Progenitor cell of endocrine pancreas (in vitro differentiated cells): ENCODE data around the gene MRPL20. TPM values are rescaled to one million over a fixed set of nuclear protein-coding genes. Genes with fewer than 3 reads are reported as not detected.
A peak's percentile ranks its signal among the peaks of the same experiment; 100 is the strongest.

ENCODE experiments used
- DNase-seq: peaks from one replicate; pipeline ENCODE4 v3.0.0; 2021; ENCODE audit warnings: low spot score; ENCODE audit not compliant: unreplicated experiment
- H3K27ac Mint-ChIP-seq: 2 replicates; pipeline ENCODE4 v1.8.0; 2021; ENCODE audit warnings: mild to moderate bottlenecking, moderate library complexity, mixed read lengths
- H3K27me3 Mint-ChIP-seq: 2 replicates; pipeline ENCODE4 v1.8.0; 2021; ENCODE audit warnings: mixed read lengths
- H3K36me3 Mint-ChIP-seq: 2 replicates; pipeline ENCODE4 v1.8.0; 2022; ENCODE audit warnings: mixed read lengths; ENCODE audit not compliant: insufficient read depth
- H3K4me1 Mint-ChIP-seq: 2 replicates; pipeline ENCODE4 v1.8.0; 2021; ENCODE audit warnings: low read depth, mixed read lengths
- H3K4me3 Mint-ChIP-seq: 2 replicates; pipeline ENCODE4 v1.8.0; 2021; ENCODE audit warnings: low read depth, mild to moderate bottlenecking, moderate library complexity, mixed read lengths
- H3K9me3 Mint-ChIP-seq: 2 replicates; pipeline ENCODE4 v1.8.0; 2021; ENCODE audit warnings: low read depth, mixed read lengths
- total RNA-seq: library from RNA; stranded (reverse); gene quantifications from 2 replicates; pipeline ENCODE4 v1.2.1, GENCODE V29; 2021
- TF ChIP-seq, protein P1 (sequence below): fragments of 200-600 bp; sonication (generic); IDR thresholded peaks from one replicate; pipeline ENCODE4 v1.5.0; 2021; ENCODE audit warnings: antibody characterized with exemption, mild to moderate bottlenecking; ENCODE audit not compliant: unreplicated experiment

Gene MRPL20
- total RNA-seq, 1 donor from 2014 or later: 109 TPM

DNA sequence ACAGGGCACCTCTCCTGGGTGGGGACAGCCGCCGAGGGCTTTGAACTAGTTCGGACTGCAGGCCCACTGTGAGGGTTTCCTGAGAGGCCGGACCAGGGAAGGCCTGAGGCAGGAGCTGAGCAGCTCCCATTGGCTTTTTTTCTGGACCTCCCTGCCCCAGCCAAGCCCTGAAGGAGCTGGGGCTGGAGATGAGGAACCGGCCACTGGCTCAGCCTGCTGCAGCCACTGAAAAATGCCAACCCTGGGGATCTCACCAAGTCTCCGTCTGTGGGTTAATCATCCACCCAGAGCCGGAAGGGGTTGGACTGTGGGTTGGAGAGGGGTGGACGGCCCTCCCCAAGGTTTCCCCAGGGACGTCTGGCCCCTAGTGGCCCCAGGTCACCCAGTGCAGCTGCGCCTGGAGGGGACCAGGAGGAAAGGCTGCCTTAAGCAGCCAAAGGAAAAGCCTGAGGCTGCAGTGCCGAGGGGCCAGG lies 30.8 kb upstream of the MRPL20 start:
- H3K27ac Mint-ChIP-seq: peak overlapping the region; percentile 41
- no peak overlapping the region for H3K4me3 Mint-ChIP-seq
- H3K4me1 Mint-ChIP-seq: peaks cover 16% of the 10 kb centered on the region
- peaks cover 1% of the 10 kb centered on the region for H3K36me3 Mint-ChIP-seq
- H3K27me3 Mint-ChIP-seq: no peaks in the 10 kb centered on the region
- H3K9me3 Mint-ChIP-seq: no peaks in the 10 kb centered on the region
- TF ChIP-seq, protein P1, sequence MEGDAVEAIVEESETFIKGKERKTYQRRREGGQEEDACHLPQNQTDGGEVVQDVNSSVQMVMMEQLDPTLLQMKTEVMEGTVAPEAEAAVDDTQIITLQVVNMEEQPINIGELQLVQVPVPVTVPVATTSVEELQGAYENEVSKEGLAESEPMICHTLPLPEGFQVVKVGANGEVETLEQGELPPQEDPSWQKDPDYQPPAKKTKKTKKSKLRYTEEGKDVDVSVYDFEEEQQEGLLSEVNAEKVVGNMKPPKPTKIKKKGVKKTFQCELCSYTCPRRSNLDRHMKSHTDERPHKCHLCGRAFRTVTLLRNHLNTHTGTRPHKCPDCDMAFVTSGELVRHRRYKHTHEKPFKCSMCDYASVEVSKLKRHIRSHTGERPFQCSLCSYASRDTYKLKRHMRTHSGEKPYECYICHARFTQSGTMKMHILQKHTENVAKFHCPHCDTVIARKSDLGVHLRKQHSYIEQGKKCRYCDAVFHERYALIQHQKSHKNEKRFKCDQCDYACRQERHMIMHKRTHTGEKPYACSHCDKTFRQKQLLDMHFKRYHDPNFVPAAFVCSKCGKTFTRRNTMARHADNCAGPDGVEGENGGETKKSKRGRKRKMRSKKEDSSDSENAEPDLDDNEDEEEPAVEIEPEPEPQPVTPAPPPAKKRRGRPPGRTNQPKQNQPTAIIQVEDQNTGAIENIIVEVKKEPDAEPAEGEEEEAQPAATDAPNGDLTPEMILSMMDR: peak; percentile 32
- DNase-seq: peak; percentile 73

DNA sequence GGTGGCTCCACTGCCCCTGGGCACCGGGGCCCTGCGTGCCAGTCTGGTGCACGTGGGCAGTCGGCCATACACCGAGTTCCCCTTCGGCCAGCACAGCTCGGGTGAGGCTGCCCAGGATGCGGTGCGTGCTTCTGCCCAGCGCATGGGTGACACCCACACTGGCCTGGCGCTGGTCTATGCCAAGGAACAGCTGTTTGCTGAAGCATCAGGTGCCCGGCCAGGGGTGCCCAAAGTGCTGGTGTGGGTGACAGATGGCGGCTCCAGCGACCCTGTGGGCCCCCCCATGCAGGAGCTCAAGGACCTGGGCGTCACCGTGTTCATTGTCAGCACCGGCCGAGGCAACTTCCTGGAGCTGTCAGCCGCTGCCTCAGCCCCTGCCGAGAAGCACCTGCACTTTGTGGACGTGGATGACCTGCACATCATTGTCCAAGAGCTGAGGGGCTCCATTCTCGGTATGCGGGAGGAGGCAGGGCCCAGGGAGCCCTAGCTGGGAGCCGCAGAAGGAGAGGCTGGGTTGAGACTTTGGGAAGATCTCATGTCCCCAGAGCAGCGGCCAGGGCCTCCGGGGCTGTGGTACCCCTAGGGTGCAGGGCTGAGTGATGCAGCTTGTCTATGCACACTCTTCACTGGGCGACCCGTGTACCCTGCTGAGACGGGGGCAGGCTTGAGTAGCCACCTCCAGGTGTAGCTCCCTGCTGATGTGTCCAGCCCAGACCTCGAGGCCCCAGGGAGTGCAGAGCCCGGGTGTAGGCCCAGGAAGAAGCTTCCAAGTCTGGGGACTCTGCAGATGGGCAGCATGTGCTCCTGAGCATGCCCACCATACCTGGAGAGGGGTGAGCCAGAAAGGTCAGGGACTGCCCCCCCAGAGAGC lies 30.2 kb upstream of the MRPL20 start:
- Mint-ChIP-seq H3K9me3 (no peaks in the 10 kb centered on the region), H3K4me3 (no peak overlapping the region), H3K27me3 (no peaks in the 10 kb centered on the region), H3K36me3 (peaks cover 1% of the 10 kb centered on the region), H3K27ac (no peak overlapping the region), H3K4me1 (peaks cover 20% of the 10 kb centered on the region)
- TF ChIP-seq, protein P1: no peak
- DNase-seq: no peak

DNA sequence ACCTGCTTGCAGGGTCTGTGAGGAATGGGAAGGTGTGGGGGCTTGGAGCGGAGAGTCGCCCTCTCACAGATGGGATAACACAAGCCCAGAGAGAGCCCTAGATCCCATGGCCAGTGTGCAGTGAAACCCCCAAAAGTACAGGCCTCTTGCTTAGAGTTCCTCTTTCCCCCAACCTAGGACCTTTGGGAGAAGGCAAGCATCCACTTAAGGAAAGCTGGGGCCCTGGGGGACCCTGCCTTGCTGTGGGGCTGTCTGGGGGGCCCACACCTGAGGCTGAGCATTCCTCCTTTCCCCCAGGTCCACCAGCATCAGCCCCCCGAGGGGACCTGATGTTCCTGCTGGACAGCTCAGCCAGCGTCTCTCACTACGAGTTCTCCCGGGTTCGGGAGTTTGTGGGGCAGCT lies 29.5 kb upstream of the MRPL20 start:
- TF ChIP-seq, protein P1: no peak
- peaks cover 1% of the 10 kb centered on the region for H3K36me3 Mint-ChIP-seq
- peak overlapping the region; percentile 73 for H3K4me3 Mint-ChIP-seq
- H3K27me3 Mint-ChIP-seq: no peaks in the 10 kb centered on the region
- no peak overlapping the region for H3K27ac Mint-ChIP-seq
- no peak for DNase-seq
- no peaks in the 10 kb centered on the region for H3K9me3 Mint-ChIP-seq
- H3K4me1 Mint-ChIP-seq: peaks cover 21% of the 10 kb centered on the region

DNA sequence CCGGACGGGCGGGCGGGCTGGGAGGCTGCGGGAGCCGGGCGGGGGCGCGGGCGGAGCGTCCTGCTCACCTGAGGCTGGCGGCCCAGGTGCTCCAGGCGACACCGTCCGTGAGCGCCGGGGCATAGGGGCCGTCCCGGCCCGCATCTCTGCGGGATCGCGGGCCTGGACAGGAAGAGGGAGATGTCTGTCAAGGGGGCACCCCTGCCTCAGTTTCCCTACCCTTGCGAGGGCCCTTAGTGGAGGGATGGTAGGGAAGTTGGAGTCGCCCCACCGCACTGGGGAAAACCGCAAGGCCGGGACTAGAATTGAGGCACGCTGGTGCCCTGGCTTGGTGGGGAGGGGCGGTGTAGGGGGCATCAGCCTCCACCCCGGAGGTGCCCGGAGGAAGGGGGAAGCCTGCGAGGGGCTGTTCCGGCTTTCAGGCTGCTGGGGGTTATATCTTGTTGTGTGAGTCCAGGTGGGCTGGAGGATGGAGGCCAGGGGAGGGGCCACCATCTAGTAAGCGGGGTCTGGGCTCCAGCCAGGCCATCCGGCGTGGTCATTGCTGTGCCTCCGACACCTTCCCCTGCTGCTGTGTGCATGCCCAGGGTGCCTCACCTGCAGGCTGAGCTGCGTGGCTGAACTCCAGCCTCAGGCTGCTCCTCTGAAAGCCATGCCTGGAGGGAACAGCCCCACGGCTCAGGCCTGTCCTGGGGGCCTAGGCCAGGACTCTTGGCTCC lies 29.0 kb upstream of the MRPL20 start:
- Mint-ChIP-seq H3K4me1 (peaks cover 23% of the 10 kb centered on the region), H3K4me3 (peak overlapping the region; percentile 73), H3K9me3 (no peaks in the 10 kb centered on the region), H3K36me3 (peaks cover 1% of the 10 kb centered on the region), H3K27me3 (no peaks in the 10 kb centered on the region), H3K27ac (no peak overlapping the region)
- TF ChIP-seq, protein P1: no peak
- no peak for DNase-seq

DNA sequence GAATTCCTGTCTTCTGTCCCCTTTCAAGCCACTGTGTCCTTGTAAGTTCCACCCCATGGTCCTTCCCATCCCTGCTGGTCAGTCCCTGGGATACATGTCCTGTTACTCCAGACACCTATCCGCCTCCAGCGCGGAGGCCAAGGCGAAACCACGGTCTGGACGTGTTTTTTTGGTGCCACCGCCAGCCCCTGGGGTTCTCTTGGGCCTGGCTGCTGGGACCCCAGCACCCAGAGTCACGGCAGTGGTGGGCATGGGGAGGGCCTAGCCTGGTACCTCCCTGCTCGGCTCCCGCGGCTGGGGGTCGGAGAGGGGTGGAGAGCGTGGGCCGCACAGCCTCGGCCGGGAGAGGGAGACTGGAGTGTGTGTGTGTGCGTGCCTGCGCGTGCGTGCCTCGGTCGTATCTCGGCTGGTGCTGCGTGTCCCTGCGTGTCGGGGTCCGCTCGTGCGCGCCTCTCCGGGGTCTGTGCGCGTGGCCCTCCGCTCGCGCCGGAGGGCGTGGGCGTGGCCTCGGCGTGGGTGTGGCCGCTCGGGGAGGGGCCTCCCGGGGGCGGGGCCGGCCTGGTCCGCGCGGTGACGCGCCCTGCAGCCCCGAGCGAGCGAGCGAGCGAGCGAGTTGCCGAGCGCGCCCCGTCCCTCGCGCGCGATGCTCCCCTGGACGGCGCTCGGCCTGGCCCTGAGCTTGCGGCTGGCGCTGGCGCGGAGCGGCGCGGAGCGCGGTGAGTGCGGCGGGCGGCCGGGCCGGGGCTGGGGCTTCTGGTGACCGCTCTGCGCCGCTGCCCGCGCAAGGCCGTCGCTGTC lies 28.2 kb upstream of the MRPL20 start, which contains the start of gene VWA1:
VWA1 (plus strand) TSS at position 585 of the 798 bp plus-strand sequence; CDS start at position 644, 59 bp downstream.
- peak within 1 kb of the TSS; percentile 52 for H3K27ac Mint-ChIP-seq
- H3K4me3 Mint-ChIP-seq: peak within 1 kb of the TSS; percentile 73

More for the DNA sequence above, 28.2 kb upstream of the MRPL20 start, which contains the start of gene VWA1:
- Mint-ChIP-seq H3K4me1 (peaks cover 19% of the 10 kb centered on the region), H3K9me3 (no peaks in the 10 kb centered on the region), H3K36me3 (no peaks in the 10 kb centered on the region), H3K27me3 (no peaks in the 10 kb centered on the region)
- DNase-seq: no peak
- TF ChIP-seq, protein P1: no peak
